Osteoblast (primary cell): ENCODE measurements around the gene TPPP3. TPM values are rescaled to one million over a fixed set of nuclear protein-coding genes. Genes with fewer than 3 reads are reported as not detected.

Experiments used
- DNase-seq: peaks from one replicate; pipeline ENCODE4 v3.0.0; 2011; ENCODE audit warnings: low spot score, mixed read lengths; ENCODE audit not compliant: insufficient read length; ENCODE audit errors: missing footprints
- H2AFZ ChIP-seq: 2 replicates; pipeline ENCODE4 v1.6.0; 2011; ENCODE audit warnings: mild to moderate bottlenecking, low read length
- H3K27ac ChIP-seq: 2 replicates; pipeline ENCODE4 v1.5.1; 2011; ENCODE audit warnings: mild to moderate bottlenecking, low read depth, low read length, moderate library complexity
- H3K27me3 ChIP-seq: 2 replicates; pipeline ENCODE4 v1.6.0; 2012; ENCODE audit warnings: mild to moderate bottlenecking, control low read depth, inconsistent platforms, low read length, moderate library complexity; ENCODE audit not compliant: insufficient read depth
- H3K36me3 ChIP-seq: 2 replicates; pipeline ENCODE4 v1.5.1; 2011; ENCODE audit warnings: mild to moderate bottlenecking, low read length, control low read depth, moderate library complexity; ENCODE audit not compliant: insufficient read depth
- H3K4me1 ChIP-seq: 2 replicates; pipeline ENCODE4 v1.5.1; 2011; ENCODE audit warnings: mild to moderate bottlenecking, low read length, control low read depth, moderate library complexity; ENCODE audit not compliant: insufficient read depth
- H3K4me2 ChIP-seq: 2 replicates; pipeline ENCODE4 v1.6.0; 2011; ENCODE audit warnings: mild to moderate bottlenecking, low read length; ENCODE audit not compliant: insufficient read depth
- H3K4me3 ChIP-seq: fragments of 200-600 bp; sonication (generic); 3 replicates; pipeline ENCODE4 v1.5.1; 2012; ENCODE audit warnings: mild to moderate bottlenecking, low read length, inconsistent platforms; ENCODE audit not compliant: insufficient read depth
- H3K79me2 ChIP-seq: 2 replicates; pipeline ENCODE4 v1.6.0; 2012; ENCODE audit warnings: mild to moderate bottlenecking, low read length, control low read depth, inconsistent platforms; ENCODE audit not compliant: insufficient read depth
- H3K9me3 ChIP-seq: 2 replicates; pipeline ENCODE4 v1.5.1; 2011; ENCODE audit warnings: low read depth, low read length, control low read depth
- H4K20me1 ChIP-seq: 2 replicates; pipeline ENCODE4 v1.6.0; 2012; ENCODE audit warnings: mild to moderate bottlenecking, low read length, control low read depth; ENCODE audit not compliant: insufficient read depth
- CTCF ChIP-seq: IDR thresholded peaks from 2 replicates; pipeline ENCODE4 v1.5.1; 2011; ENCODE audit warnings: mild to moderate bottlenecking, low read depth, low read length, moderate library complexity; ENCODE audit errors: extremely low read depth
- small RNA-seq: library from RNA; depleted of rRNA; stranded (forward); fragments of <200 nt; gene quantifications from one replicate; pipeline ENCODE3, GENCODE V24; 2012
- total RNA-seq: library from RNA; depleted of rRNA; stranded (reverse); fragments of >200 nt; gene quantifications from 2 replicates; pipeline ENCODE4 v1.2.3, GENCODE V29; 2012

TPPP3 gene
- total RNA-seq, 1 donor, result 0.72 TPM

GRCh38 chr16:67341250-67341649 lies 52.0 kb downstream of the TPPP3 start:
- Histone ChIP-seq H3K79me2 (no peaks in the 10 kb centered on the region), H2AFZ (no peak overlapping the region), H3K4me1 (no peaks in the 10 kb centered on the region), H3K27me3 (no peaks in the 10 kb centered on the region), H3K9me3 (no peaks in the 10 kb centered on the region), H3K36me3 (no peaks in the 10 kb centered on the region), H3K27ac (no peak overlapping the region), H3K4me3 (no peak overlapping the region), H4K20me1 (no peaks in the 10 kb centered on the region), H3K4me2 (no peak overlapping the region)
- TF ChIP-seq CTCF, result no peak
- DNase-seq, result no peak

Small RNAs within 50 kb of the gene (small RNA-seq; reads per million reads assigned to genes)
- not detected for gene RNU1-123P

Other genes starting within 250 kb of the TPPP3 start
- 54.8 and 58.6 TPM in 2 replicates for gene B3GNT9, start 242.5 kb downstream of the TPPP3 start, total RNA-seq
- gene TRADD, start 233.6 kb downstream of the TPPP3 start, total RNA-seq, result 19.2 and 19.5 TPM in 2 replicates
- 12.7 and 15.6 TPM in 2 replicates for gene FBXL8, start 233.5 kb downstream of the TPPP3 start, total RNA-seq
- 5.8 and 8.5 TPM in 2 replicates for gene HSF4, start 228.8 kb downstream of the TPPP3 start, total RNA-seq
- 9.1 and 10.9 TPM in 2 replicates for gene NOL3, start 223.0 kb downstream of the TPPP3 start, total RNA-seq
- 3.6 and 4.7 TPM in 2 replicates for gene MATCAP1, start 209.5 kb downstream of the TPPP3 start, total RNA-seq
- gene EXOC3L1, start 203.4 kb downstream of the TPPP3 start, total RNA-seq, result not detected in 2 replicates
- 51.9 and 56.5 TPM in 2 replicates for gene E2F4, start 201.3 kb downstream of the TPPP3 start, total RNA-seq
- gene ELMO3, start 194.4 kb downstream of the TPPP3 start, total RNA-seq, result 0.29 and 0.36 TPM in 2 replicates
- gene TMEM208, start 166.4 kb downstream of the TPPP3 start, total RNA-seq, result 22.4 and 25.3 TPM in 2 replicates
- gene FHOD1, start 146.0 kb downstream of the TPPP3 start, total RNA-seq, result 27.4 and 28.2 TPM in 2 replicates
- gene SLC9A5, start 144.5 kb downstream of the TPPP3 start, total RNA-seq, result 2.9 and 3.6 TPM in 2 replicates
- gene PLEKHG4, start 114.0 kb downstream of the TPPP3 start, total RNA-seq, result 31.8 and 41.6 TPM in 2 replicates
- gene KCTD19, start 66.8 kb downstream of the TPPP3 start, total RNA-seq, result not detected in 2 replicates
- gene LRRC36, start 66.7 kb downstream of the TPPP3 start, total RNA-seq, result not detected in 2 replicates
- 9.0 and 13.3 TPM in 2 replicates for gene ZDHHC1, start 23.0 kb upstream of the TPPP3 start, total RNA-seq
- gene HSD11B2, start 37.6 kb upstream of the TPPP3 start, total RNA-seq, result not detected in 2 replicates
- 146 and 158 TPM in 2 replicates for gene ATP6V0D1, start 87.7 kb upstream of the TPPP3 start, total RNA-seq
- gene AGRP, start 90.0 kb upstream of the TPPP3 start, total RNA-seq, result not detected in 2 replicates
- 36.6 and 38.0 TPM in 2 replicates for gene RIPOR1, start 135.3 kb upstream of the TPPP3 start, total RNA-seq
- 29.3 and 31.8 TPM in 2 replicates for gene CTCF, start 169.0 kb upstream of the TPPP3 start, total RNA-seq